MM.1S (cell line): Measurements from ENCODE around the gene ARSK.

ENCODE experiments used
- CTCF ChIP-seq: fragments of 300-600 bp; sonication (generic); IDR thresholded peaks from 2 replicates; pipeline ENCODE4 v1.5.1; 2016; ENCODE audit warnings: antibody characterized with exemption, low read length, mixed read lengths
- EZH2 ChIP-seq: fragments of 300-600 bp; sonication (generic); optimal IDR thresholded peaks from 2 replicates; pipeline ENCODE3; 2017; ENCODE audit warnings: low read depth, mild to moderate bottlenecking, antibody characterized with exemption, low read length, mixed read lengths

GRCh38 chr5:95613514-95613913 is 58.6 kb downstream of the ARSK start:
- TF ChIP-seq CTCF (no peak), EZH2 (no peak)
